CD4-positive, alpha-beta T cell treated with Interleukin-6 for 4 hours (primary cell): Measurements from ENCODE around the gene RREB1.

Source experiments
- DNase-seq: peaks from one replicate; pipeline ENCODE4 v3.0.0-alpha.2; 2020; ENCODE audit warnings: mixed read lengths

The RREB1 gene

GRCh38 chr6:7098993-7099392 is 8.8 kb upstream of the RREB1 start:
- DNase-seq = no peak

- DNase-seq = no peak
Measured at GRCh38 chr6:7100072-7100752, 7.5 kb upstream of the RREB1 start.

- no peak for DNase-seq
Measured at GRCh38 chr6:7100753-7101081, 7.0 kb upstream of the RREB1 start.

GRCh38 chr6:7101290-7101689 is 6.5 kb upstream of the RREB1 start:
- DNase-seq = no peak

- no peak for DNase-seq
Measured at GRCh38 chr6:7104752-7105151, 3.0 kb upstream of the RREB1 start.

- DNase-seq = no peak
Measured at GRCh38 chr6:7106215-7106751, 1.5 kb upstream of the RREB1 start.

GRCh38 chr6:7106752-7107577 is 796 bp upstream of the RREB1 start:
- peak; percentile 74 for DNase-seq

- DNase-seq = peak; percentile 51
Measured at GRCh38 chr6:7108196-7108963, 619 bp downstream of the RREB1 start.

GRCh38 chr6:7108964-7109836 is 1.4 kb downstream of the RREB1 start:
- peak; percentile 64 for DNase-seq

GRCh38 chr6:7110092-7110792 is 2.5 kb downstream of the RREB1 start:
- DNase-seq = peak; percentile 6

GRCh38 chr6:7111095-7111690 is 3.4 kb downstream of the RREB1 start:
- DNase-seq = no peak

- no peak for DNase-seq
Measured at GRCh38 chr6:7112171-7112570, 4.4 kb downstream of the RREB1 start.

- peak; percentile 70 for DNase-seq
Measured at GRCh38 chr6:7112741-7113313, 5.1 kb downstream of the RREB1 start.

- DNase-seq = no peak
Measured at GRCh38 chr6:7114744-7115458, 7.1 kb downstream of the RREB1 start.

GRCh38 chr6:7115543-7116231 is 7.9 kb downstream of the RREB1 start:
- DNase-seq = no peak

GRCh38 chr6:7119272-7119801 is 11.6 kb downstream of the RREB1 start:
- DNase-seq = no peak

- DNase-seq = no peak
Measured at GRCh38 chr6:7121700-7122241, 14.0 kb downstream of the RREB1 start.

GRCh38 chr6:7122684-7123083 is 14.9 kb downstream of the RREB1 start:
- DNase-seq = no peak

- no peak for DNase-seq
Measured at GRCh38 chr6:7124114-7124513, 16.4 kb downstream of the RREB1 start.
